Panc1 (cell line): ENCODE data around the gene LRMDA.

Source experiments
- POLR2AphosphoS5 ChIP-seq: IDR thresholded peaks from 2 replicates; pipeline ENCODE4 v1.6.1; 2012; ENCODE audit warnings: mild to moderate bottlenecking, low read depth, low read length, moderate library complexity
- TF ChIP-seq, protein P1 (sequence below): fragments of 450-650 bp; IDR thresholded peaks from 2 replicates; pipeline ENCODE4 v1.5.1; 2017; ENCODE audit warnings: mild to moderate bottlenecking

DNA sequence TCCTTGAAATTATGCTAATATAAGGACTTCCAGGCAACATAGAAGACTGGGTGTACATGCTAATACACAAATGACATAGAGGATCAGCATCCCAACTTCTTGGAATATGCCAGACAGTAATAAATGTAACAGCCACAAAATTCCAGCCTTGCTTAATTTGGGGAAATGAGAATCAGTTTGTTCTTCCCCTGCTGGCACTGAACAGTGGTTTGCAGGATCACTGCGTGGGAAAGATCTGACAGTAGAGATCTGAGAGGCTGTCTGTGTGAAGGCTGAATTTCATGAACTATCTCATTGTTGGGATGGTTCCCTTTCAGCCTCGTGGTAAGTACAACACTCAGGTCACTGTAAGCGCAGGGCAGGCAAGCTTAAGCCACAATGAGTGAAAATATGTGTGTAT is 1078.0 kb downstream of the LRMDA start:
- no peak for TF ChIP-seq POLR2AphosphoS5
- TF ChIP-seq, protein P1, sequence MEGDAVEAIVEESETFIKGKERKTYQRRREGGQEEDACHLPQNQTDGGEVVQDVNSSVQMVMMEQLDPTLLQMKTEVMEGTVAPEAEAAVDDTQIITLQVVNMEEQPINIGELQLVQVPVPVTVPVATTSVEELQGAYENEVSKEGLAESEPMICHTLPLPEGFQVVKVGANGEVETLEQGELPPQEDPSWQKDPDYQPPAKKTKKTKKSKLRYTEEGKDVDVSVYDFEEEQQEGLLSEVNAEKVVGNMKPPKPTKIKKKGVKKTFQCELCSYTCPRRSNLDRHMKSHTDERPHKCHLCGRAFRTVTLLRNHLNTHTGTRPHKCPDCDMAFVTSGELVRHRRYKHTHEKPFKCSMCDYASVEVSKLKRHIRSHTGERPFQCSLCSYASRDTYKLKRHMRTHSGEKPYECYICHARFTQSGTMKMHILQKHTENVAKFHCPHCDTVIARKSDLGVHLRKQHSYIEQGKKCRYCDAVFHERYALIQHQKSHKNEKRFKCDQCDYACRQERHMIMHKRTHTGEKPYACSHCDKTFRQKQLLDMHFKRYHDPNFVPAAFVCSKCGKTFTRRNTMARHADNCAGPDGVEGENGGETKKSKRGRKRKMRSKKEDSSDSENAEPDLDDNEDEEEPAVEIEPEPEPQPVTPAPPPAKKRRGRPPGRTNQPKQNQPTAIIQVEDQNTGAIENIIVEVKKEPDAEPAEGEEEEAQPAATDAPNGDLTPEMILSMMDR: no peak
